HG03064 (cell line): ENCODE results near the gene DCHS2.

ENCODE experiments used
- ATAC-seq: cut with Tn5 transposase; IDR thresholded peaks from one replicate; pipeline ENCODE4 v1.9.1; 2021; ENCODE audit warnings: low read depth; ENCODE audit not compliant: unreplicated experiment

Gene DCHS2

GRCh38 chr4:154490234-154490582 is 1.4 kb downstream of the DCHS2 start:
- no peak for ATAC-seq

GRCh38 chr4:154489558-154490233 is 1.9 kb downstream of the DCHS2 start:
- no peak for ATAC-seq

GRCh38 chr4:154487145-154487544 is 4.5 kb downstream of the DCHS2 start:
- no peak for ATAC-seq

- peak; percentile 88 for ATAC-seq
Measured at GRCh38 chr4:154485127-154485773, 6.3 kb downstream of the DCHS2 start.

- ATAC-seq, result no peak
Measured at GRCh38 chr4:154478547-154478946, 13.1 kb downstream of the DCHS2 start.

- ATAC-seq, result no peak
Measured at GRCh38 chr4:154478128-154478527, 13.5 kb downstream of the DCHS2 start.

GRCh38 chr4:154476232-154476631 is 15.4 kb downstream of the DCHS2 start:
- no peak for ATAC-seq

- ATAC-seq, result no peak
Measured at GRCh38 chr4:154475820-154476219, 15.8 kb downstream of the DCHS2 start.

GRCh38 chr4:154473497-154473896 is 18.1 kb downstream of the DCHS2 start:
- ATAC-seq, result no peak

GRCh38 chr4:154472858-154473257 is 18.7 kb downstream of the DCHS2 start:
- ATAC-seq, result no peak

- peak; percentile 52 for ATAC-seq
Measured at GRCh38 chr4:154471526-154472331, 19.9 kb downstream of the DCHS2 start.

GRCh38 chr4:154471032-154471431 is 20.6 kb downstream of the DCHS2 start:
- ATAC-seq, result peak; percentile 70

GRCh38 chr4:154467886-154468285 is 23.7 kb downstream of the DCHS2 start:
- ATAC-seq, result no peak

- ATAC-seq, result no peak
Measured at GRCh38 chr4:154466336-154466735, 25.3 kb downstream of the DCHS2 start.

GRCh38 chr4:154465085-154465484 is 26.5 kb downstream of the DCHS2 start:
- ATAC-seq, result no peak

GRCh38 chr4:154464654-154465053 is 26.9 kb downstream of the DCHS2 start:
- ATAC-seq, result no peak

GRCh38 chr4:154462081-154462810 is 29.4 kb downstream of the DCHS2 start:
- ATAC-seq, result no peak

- ATAC-seq, result no peak
Measured at GRCh38 chr4:154457471-154457870, 34.1 kb downstream of the DCHS2 start.

- ATAC-seq, result no peak
Measured at GRCh38 chr4:154456889-154457288, 34.7 kb downstream of the DCHS2 start.

GRCh38 chr4:154456240-154456639 is 35.4 kb downstream of the DCHS2 start:
- ATAC-seq, result no peak

- no peak for ATAC-seq
Measured at GRCh38 chr4:154455111-154455510, 36.5 kb downstream of the DCHS2 start.
